HepG2 (cell line): ENCODE data around the gene FAH. TPM values are rescaled to one million over a fixed set of nuclear protein-coding genes. Genes with fewer than 3 reads are reported as not detected.

ENCODE experiments used
- CBX1 ChIP-seq: IDR thresholded peaks from one replicate; pipeline ENCODE4 v1.6.1; 2016; ENCODE audit warnings: antibody characterized with exemption, low read depth
- CCAR2 ChIP-seq: fragments of 200-400 bp; formaldehyde crosslinking; optimal IDR thresholded peaks from 2 replicates; pipeline ENCODE3; 2018; ENCODE audit warnings: low read depth, mild to moderate bottlenecking, low read length, moderate library complexity
- CEBPG ChIP-seq: IDR thresholded peaks from 2 replicates; pipeline ENCODE4 v1.6.1; 2016
- CHD4 ChIP-seq: fragments of 200-600 bp; sonication (generic); IDR thresholded peaks from 2 replicates; pipeline ENCODE4 v1.7.0; 2017; ENCODE audit warnings: mild to moderate bottlenecking, low read length, borderline replicate concordance
- DZIP1 ChIP-seq: sonication (generic); formaldehyde crosslinking; IDR thresholded peaks from 2 replicates; pipeline ENCODE4 v1.5.0; 2020; ENCODE audit warnings: mild to moderate bottlenecking, missing genetic modification reagents
- FOXK1 ChIP-seq: sonication (generic); formaldehyde crosslinking; IDR thresholded peaks from 2 replicates; pipeline ENCODE4 v1.4.0; 2020; ENCODE audit warnings: low read depth, missing genetic modification reagents, borderline replicate concordance
- GPN1 ChIP-seq: sonication (generic); formaldehyde crosslinking; IDR thresholded peaks from 2 replicates; pipeline ENCODE4 v1.5.1; 2020; ENCODE audit warnings: missing genetic modification reagents, borderline replicate concordance
- HNF4A ChIP-seq: sonication (generic); formaldehyde crosslinking; IDR thresholded peaks from 2 replicates; pipeline ENCODE4 v1.4.0; 2020; ENCODE audit warnings: missing genetic modification reagents
- KLF9 ChIP-seq: IDR thresholded peaks from 2 replicates; pipeline ENCODE4 v1.6.1; 2016; ENCODE audit warnings: low read depth
- MAFF ChIP-seq: IDR thresholded peaks from 2 replicates; pipeline ENCODE4 v1.6.1; 2011; ENCODE audit warnings: low read depth, low read length, improper control_type of control experiment
- MBNL3 ChIP-seq: fragments of 250-450 bp; sonication (Bioruptor Pico); conservative IDR thresholded peaks from 2 replicates; pipeline ENCODE4 v1.8.0; 2022; ENCODE audit warnings: mild to moderate bottlenecking, inconsistent platforms
- NCOA1 ChIP-seq: sonication (generic); formaldehyde crosslinking; IDR thresholded peaks from 2 replicates; pipeline ENCODE4 v1.9.0; 2021; ENCODE audit warnings: missing genetic modification reagents
- NR1H2 ChIP-seq: sonication (generic); formaldehyde crosslinking; IDR thresholded peaks from 2 replicates; pipeline ENCODE4 v1.8.1; 2022; ENCODE audit warnings: low read depth, missing genetic modification reagents, borderline replicate concordance
- POLR2G ChIP-seq: fragments of 200-400 bp; formaldehyde crosslinking; IDR thresholded peaks from 2 replicates; pipeline ENCODE4 v1.6.1; 2018; ENCODE audit warnings: mild to moderate bottlenecking, low read depth, low read length, moderate library complexity
- SUZ12 ChIP-seq: fragments of 150-350 bp; IDR thresholded peaks from 2 replicates; pipeline ENCODE4 v1.6.1; 2014; ENCODE audit warnings: low read depth, low read length
- THAP11 ChIP-seq: IDR thresholded peaks from 2 replicates; pipeline ENCODE4 v1.6.1; 2016; ENCODE audit warnings: missing biosample characterization, missing genetic modification reagents
- ZBTB39 ChIP-seq: sonication (generic); formaldehyde crosslinking; IDR thresholded peaks from 2 replicates; pipeline ENCODE4 v1.5.0; 2020; ENCODE audit warnings: missing genetic modification reagents
- ZEB1 ChIP-seq: IDR thresholded peaks from 2 replicates; pipeline ENCODE4 v1.6.1; 2012; ENCODE audit warnings: mild to moderate bottlenecking, low read depth, inconsistent platforms; ENCODE audit not compliant: insufficient replicate concordance
- ZKSCAN8 ChIP-seq: IDR thresholded peaks from 2 replicates; pipeline ENCODE4 v1.6.1; 2016; ENCODE audit warnings: borderline replicate concordance, missing genetic modification reagents, missing compliant biosample characterization
- ZNF234 ChIP-seq: sonication (generic); formaldehyde crosslinking; conservative IDR thresholded peaks from 2 replicates; pipeline ENCODE4 v1.5.1; 2020; ENCODE audit warnings: mild to moderate bottlenecking, missing genetic modification reagents
- ZNF282 ChIP-seq: fragments of 450-650 bp; IDR thresholded peaks from 2 replicates; pipeline ENCODE4 v1.6.1; 2018; ENCODE audit not compliant: partially characterized antibody
- ZNF790 ChIP-seq: sonication (generic); formaldehyde crosslinking; IDR thresholded peaks from 2 replicates; pipeline ENCODE4 v1.8.0; 2022; ENCODE audit warnings: missing genetic modification reagents, mild to moderate bottlenecking, borderline replicate concordance
- ZNF841 ChIP-seq: sonication (generic); formaldehyde crosslinking; IDR thresholded peaks from 2 replicates; pipeline ENCODE4 v1.8.1; 2023; ENCODE audit warnings: missing genetic modification reagents, borderline replicate concordance
- ZSCAN20 ChIP-seq: sonication (generic); formaldehyde crosslinking; IDR thresholded peaks from 2 replicates; pipeline ENCODE4 v1.4.0; 2020; ENCODE audit warnings: missing genetic modification reagents, mild to moderate bottlenecking, borderline replicate concordance
- ZSCAN29 ChIP-seq: sonication (generic); formaldehyde crosslinking; conservative IDR thresholded peaks from 2 replicates; pipeline ENCODE4 v1.4.0; 2020; ENCODE audit warnings: mild to moderate bottlenecking, missing genetic modification reagents
- polyA plus RNA-seq, 8 experiments: library from polyadenylated mRNA; depleted of rRNA in 3 of 8; stranded (reverse) in 7 of 8; unstranded in 1 of 8; fragments of >200 nt; fragmentation: Illumina TruSeq in 4 of 8; extraction: Trizol in 4 of 8; gene quantifications; 2 replicates each; pipeline versions ENCODE4 v1.2.1 to v1.2.3, GENCODE V29; 2011 to 2016; ENCODE audit warnings: low read depth in 4 of 8, missing spikeins in 1 of 8, mixed read lengths in 1 of 8; ENCODE audit not compliant: insufficient read depth in 1 of 8
- total RNA-seq, 5 experiments: library from RNA; depleted of rRNA; stranded (reverse); fragments of >200 nt; fragmentation: Illumina TruSeq; extraction: Trizol; gene quantifications; 2 replicates each; pipeline ENCODE4 v1.2.3, GENCODE V29; 2016; ENCODE audit warnings: low read depth in 1 of 5
- TF ChIP-seq, protein P1 (sequence below): sonication (generic); formaldehyde crosslinking; conservative IDR thresholded peaks from 2 replicates; pipeline ENCODE4 v1.8.0; 2022; ENCODE audit warnings: missing genetic modification reagents

The FAH gene
- total and polyA plus RNA-seq, 2 of the 13 experiments (the other 11 are each of a cell fraction or from before 2014, with no cell fraction given), result 36.6 to 75.0 TPM

DNA sequence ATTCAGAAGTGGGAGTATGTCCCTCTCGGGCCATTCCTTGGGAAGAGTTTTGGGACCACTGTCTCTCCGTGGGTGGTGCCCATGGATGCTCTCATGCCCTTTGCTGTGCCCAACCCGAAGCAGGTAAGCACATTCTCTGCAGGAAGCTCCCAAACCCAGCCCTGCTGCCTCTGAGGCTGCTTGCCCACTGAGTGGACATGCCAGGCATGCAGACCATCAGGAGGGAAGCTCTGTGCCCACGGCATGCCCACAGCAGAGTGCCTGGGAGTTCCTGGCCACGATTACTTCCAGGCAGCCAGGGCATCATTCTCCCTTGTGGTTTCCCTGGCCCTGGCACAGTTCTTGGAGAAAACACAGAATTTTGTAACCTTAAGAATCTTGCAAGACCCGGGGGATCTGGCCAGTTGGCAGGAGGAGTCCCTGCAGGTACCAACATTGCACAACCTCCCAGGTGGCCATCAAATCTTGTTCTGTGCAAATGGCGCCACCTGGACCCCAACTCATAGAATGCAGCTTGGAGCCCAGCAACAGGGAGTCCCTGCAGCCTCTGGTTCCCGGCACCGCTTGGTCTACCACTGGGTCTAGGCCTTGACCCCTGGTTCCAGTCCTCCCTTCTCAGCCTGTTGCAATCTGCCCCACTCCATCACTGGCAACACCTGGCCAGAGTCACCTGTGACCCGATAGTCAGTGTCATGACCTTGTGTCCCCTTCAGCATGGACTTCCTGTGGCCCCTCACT, 20.4 kb downstream of the FAH start (continued):
- TF ChIP-seq DZIP1 (no peak), ZNF841 (CRISPR knock-in tag) (no peak), CBX1 (no peak), ZBTB39 (no peak), NCOA1 (no peak), HNF4A (peak; percentile 60), ZSCAN20 (CRISPR knock-in tag) (no peak), POLR2G (no peak), ZNF282 (no peak), ZEB1 (peak; percentile 77), FOXK1 (no peak), ZNF790 (no peak), CCAR2 (no peak), MBNL3 (CRISPR knock-in tag) (no peak), KLF9 (CRISPR knock-in tag) (no peak), NR1H2 (CRISPR knock-in tag) (no peak), ZKSCAN8 (CRISPR knock-in tag) (no peak), SUZ12 (no peak), CEBPG (CRISPR knock-in tag) (peak; percentile 97), GPN1 (CRISPR knock-in tag) (no peak), MAFF (no peak), ZSCAN29 (no peak), ZNF234 (no peak), THAP11 (CRISPR knock-in tag) (no peak), CHD4 (no peak)
- TF ChIP-seq, protein P1, sequence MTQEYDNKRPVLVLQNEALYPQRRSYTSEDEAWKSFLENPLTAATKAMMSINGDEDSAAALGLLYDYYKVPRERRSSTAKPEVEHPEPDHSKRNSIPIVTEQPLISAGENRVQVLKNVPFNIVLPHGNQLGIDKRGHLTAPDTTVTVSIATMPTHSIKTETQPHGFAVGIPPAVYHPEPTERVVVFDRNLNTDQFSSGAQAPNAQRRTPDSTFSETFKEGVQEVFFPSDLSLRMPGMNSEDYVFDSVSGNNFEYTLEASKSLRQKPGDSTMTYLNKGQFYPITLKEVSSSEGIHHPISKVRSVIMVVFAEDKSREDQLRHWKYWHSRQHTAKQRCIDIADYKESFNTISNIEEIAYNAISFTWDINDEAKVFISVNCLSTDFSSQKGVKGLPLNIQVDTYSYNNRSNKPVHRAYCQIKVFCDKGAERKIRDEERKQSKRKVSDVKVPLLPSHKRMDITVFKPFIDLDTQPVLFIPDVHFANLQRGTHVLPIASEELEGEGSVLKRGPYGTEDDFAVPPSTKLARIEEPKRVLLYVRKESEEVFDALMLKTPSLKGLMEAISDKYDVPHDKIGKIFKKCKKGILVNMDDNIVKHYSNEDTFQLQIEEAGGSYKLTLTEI, result no peak
